ENCODE measurements around the gene CNGA2. TPM values are rescaled to one million over a fixed set of nuclear protein-coding genes. Genes with fewer than 3 reads are reported as not detected.
A peak's percentile ranks its signal among the peaks of the same experiment; 100 is the strongest.

CNGA2 gene
- total RNA-seq, 2 donors from 2014 or later = not detected

DNA sequence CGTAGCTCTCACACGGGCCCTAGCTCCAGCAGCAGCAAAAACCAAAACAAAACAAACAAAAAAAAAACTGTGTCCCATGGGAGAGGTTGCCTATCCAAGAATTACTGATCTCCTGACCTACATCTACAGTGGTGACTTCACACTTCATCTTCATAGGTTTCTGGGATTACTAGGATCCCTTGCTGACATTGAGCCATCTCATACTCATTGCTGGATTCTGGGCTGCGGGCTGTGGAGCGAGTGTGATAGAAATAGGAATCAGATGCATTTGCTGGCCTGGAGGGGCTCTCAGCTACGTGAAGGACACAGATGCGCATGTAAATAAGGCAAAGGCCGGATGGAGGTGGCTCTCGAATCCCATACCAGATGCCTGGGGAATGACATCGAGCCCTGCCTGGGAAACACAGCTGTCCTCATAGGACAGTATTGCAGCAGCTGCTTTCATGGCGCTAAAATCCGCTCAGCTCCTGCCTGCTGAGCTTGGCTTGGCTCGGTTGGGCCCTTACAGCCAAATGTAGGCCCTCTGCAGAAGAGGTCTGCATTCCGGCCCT is 41.7 kb downstream of the CNGA2 start:
- WGBS, 2 experiments (ENCODE audit: insufficient coverage in 1 of 2, insufficient read length in 1 of 2) = 88% methylated on average over 13 of the region's 13 CpGs; no CpG with 5 or more reads in 1 of the 2 experiments
- no peaks in the 10 kb centered on the region for H3K36me3 ChIP-seq (ENCODE audit: control insufficient read depth, insufficient read depth, low read length)
- no peaks in the 10 kb centered on the region for H3K4me1 Mint-ChIP-seq
- peaks cover 68% of the 10 kb centered on the region for H3K9me3 Mint-ChIP-seq
- DNase-seq = peak; percentile 60
- no peak overlapping the region for H3K4me3 Mint-ChIP-seq
- no peaks in the 10 kb centered on the region for H3K27me3 ChIP-seq (ENCODE audit: control insufficient read depth, insufficient read depth, low read length, poor library complexity, severe bottlenecking)
- H3K27ac Mint-ChIP-seq = no peak overlapping the region
- no peak overlapping the region for H3K27ac ChIP-seq (ENCODE audit: low read depth, low read length)
- H3K36me3 Mint-ChIP-seq (ENCODE audit: low read depth) = no peaks in the 10 kb centered on the region
- no peaks in the 10 kb centered on the region for H3K9me3 ChIP-seq (ENCODE audit: control insufficient read depth, low read length)
- TF ChIP-seq, protein P1, sequence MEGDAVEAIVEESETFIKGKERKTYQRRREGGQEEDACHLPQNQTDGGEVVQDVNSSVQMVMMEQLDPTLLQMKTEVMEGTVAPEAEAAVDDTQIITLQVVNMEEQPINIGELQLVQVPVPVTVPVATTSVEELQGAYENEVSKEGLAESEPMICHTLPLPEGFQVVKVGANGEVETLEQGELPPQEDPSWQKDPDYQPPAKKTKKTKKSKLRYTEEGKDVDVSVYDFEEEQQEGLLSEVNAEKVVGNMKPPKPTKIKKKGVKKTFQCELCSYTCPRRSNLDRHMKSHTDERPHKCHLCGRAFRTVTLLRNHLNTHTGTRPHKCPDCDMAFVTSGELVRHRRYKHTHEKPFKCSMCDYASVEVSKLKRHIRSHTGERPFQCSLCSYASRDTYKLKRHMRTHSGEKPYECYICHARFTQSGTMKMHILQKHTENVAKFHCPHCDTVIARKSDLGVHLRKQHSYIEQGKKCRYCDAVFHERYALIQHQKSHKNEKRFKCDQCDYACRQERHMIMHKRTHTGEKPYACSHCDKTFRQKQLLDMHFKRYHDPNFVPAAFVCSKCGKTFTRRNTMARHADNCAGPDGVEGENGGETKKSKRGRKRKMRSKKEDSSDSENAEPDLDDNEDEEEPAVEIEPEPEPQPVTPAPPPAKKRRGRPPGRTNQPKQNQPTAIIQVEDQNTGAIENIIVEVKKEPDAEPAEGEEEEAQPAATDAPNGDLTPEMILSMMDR (conservative IDR thresholded peaks at IDR 0.05) = no peak
- H3K9ac ChIP-seq (ENCODE audit: extremely low read depth, low read length, poor library complexity, severe bottlenecking) = no peak overlapping the region
- H3K27me3 Mint-ChIP-seq (ENCODE audit: insufficient read depth) = peaks cover 6% of the 10 kb centered on the region
- H3K4me3 ChIP-seq (ENCODE audit: low read length) = no peak overlapping the region
- H3K4me1 ChIP-seq (ENCODE audit: control insufficient read depth, insufficient read depth, low read length) = no peaks in the 10 kb centered on the region

DNA sequence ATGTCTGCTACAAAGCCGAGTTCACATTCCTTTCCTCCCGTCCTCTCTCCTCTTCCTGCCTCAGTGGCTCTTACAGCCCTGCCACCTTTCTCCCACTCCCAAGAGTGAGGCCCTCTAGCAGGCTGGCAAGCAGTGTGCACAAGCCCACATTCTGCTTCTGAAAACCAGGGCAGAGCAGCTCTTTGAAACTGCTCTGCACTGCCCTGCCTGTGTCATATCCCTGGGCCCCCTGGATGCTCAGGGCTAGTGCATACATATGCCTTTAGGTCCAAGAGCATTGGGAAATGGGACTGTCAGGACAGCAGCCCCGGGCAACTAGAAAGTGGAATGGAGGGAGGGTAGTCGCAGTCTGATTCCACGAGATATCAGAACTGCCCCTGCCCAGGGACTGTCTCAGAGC is 42.4 kb downstream of the CNGA2 start:
- TF ChIP-seq, protein P1 (conservative IDR thresholded peaks at IDR 0.05) = no peak
- DNase-seq = no peak
- Histone ChIP-seq H3K4me3 (ENCODE audit: low read length) (no peak overlapping the region), H3K36me3 (ENCODE audit: control insufficient read depth, insufficient read depth, low read length) (no peaks in the 10 kb centered on the region), H3K9ac (ENCODE audit: extremely low read depth, low read length, poor library complexity, severe bottlenecking) (no peak overlapping the region), H3K27me3 (ENCODE audit: control insufficient read depth, insufficient read depth, low read length, poor library complexity, severe bottlenecking) (no peaks in the 10 kb centered on the region), H3K4me1 (ENCODE audit: control insufficient read depth, insufficient read depth, low read length) (no peaks in the 10 kb centered on the region), H3K27ac (ENCODE audit: low read depth, low read length) (no peak overlapping the region), H3K9me3 (ENCODE audit: control insufficient read depth, low read length) (no peaks in the 10 kb centered on the region)
- no peaks in the 10 kb centered on the region for H3K36me3 Mint-ChIP-seq (ENCODE audit: low read depth)
- H3K27ac Mint-ChIP-seq = no peak overlapping the region
- peaks cover 6% of the 10 kb centered on the region for H3K27me3 Mint-ChIP-seq (ENCODE audit: insufficient read depth)
- peaks cover 3% of the 10 kb centered on the region for H3K4me1 Mint-ChIP-seq
- WGBS, 2 experiments (ENCODE audit: insufficient coverage in 1 of 2, insufficient read length in 1 of 2) = 80 to 83% methylated on average over 1 to 5 of the region's 5 CpGs
- peaks cover 62% of the 10 kb centered on the region for H3K9me3 Mint-ChIP-seq
- no peak overlapping the region for H3K4me3 Mint-ChIP-seq

DNA sequence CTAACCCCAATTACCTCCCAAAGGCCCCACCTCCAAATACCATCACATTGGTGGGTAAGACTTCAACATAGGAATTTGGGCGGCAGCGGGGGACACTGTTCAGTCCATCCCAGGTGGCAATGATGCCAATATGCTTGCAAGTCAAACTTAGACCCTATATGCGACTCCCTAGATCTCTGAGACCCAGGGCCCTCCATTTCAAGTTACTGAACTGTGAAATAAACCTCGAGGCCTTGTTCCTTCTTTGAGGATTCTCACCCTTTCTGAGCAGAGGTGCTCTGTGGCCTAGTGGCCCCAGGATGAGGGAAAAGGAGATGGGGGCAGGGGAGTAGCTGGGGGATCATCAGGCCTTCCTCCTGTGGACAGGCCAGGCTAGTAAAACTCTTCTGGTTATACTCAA is 44.7 kb downstream of the CNGA2 start:
- 83% methylated on average over 4 of the region's 4 CpGs; no CpG with 5 or more reads in 1 of the 2 experiments for WGBS, 2 experiments (ENCODE audit: insufficient coverage in 1 of 2, insufficient read length in 1 of 2)
- no peaks in the 10 kb centered on the region for H3K9me3 ChIP-seq (ENCODE audit: control insufficient read depth, low read length)

More for the DNA sequence above, 44.7 kb downstream of the CNGA2 start:
- H3K27ac Mint-ChIP-seq = no peak overlapping the region
- Histone ChIP-seq H3K36me3 (ENCODE audit: control insufficient read depth, insufficient read depth, low read length) (no peaks in the 10 kb centered on the region), H3K27me3 (ENCODE audit: control insufficient read depth, insufficient read depth, low read length, poor library complexity, severe bottlenecking) (no peaks in the 10 kb centered on the region), H3K9ac (ENCODE audit: extremely low read depth, low read length, poor library complexity, severe bottlenecking) (no peak overlapping the region), H3K4me1 (ENCODE audit: control insufficient read depth, insufficient read depth, low read length) (peaks cover 3% of the 10 kb centered on the region), H3K27ac (ENCODE audit: low read depth, low read length) (no peak overlapping the region), H3K4me3 (ENCODE audit: low read length) (no peak overlapping the region)
- no peak for DNase-seq
- H3K4me3 Mint-ChIP-seq = no peak overlapping the region
- no peaks in the 10 kb centered on the region for H3K36me3 Mint-ChIP-seq (ENCODE audit: low read depth)
- H3K4me1 Mint-ChIP-seq = peaks cover 19% of the 10 kb centered on the region
- peaks cover 49% of the 10 kb centered on the region for H3K9me3 Mint-ChIP-seq
- peaks cover 6% of the 10 kb centered on the region for H3K27me3 Mint-ChIP-seq (ENCODE audit: insufficient read depth)
- TF ChIP-seq, protein P1 (conservative IDR thresholded peaks at IDR 0.05) = no peak

Data from endodermal cell (in vitro differentiated cells).